Endothelial cell (in vitro differentiated cells): ENCODE data around the gene DYSF. TPM values are rescaled to one million over a fixed set of nuclear protein-coding genes. Genes with fewer than 3 reads are reported as not detected.

Experiments
- DNase-seq: peaks from one replicate; pipeline ENCODE4 v3.0.0; 2021; ENCODE audit warnings: low spot score
- H3K27ac Mint-ChIP-seq: one replicate; pipeline ENCODE4 v1.8.0; 2021; ENCODE audit warnings: mixed read lengths, inconsistent platforms; ENCODE audit not compliant: unreplicated experiment
- H3K27me3 Mint-ChIP-seq: one replicate; pipeline ENCODE4 v1.8.0; 2021; ENCODE audit warnings: mild to moderate bottlenecking, moderate library complexity, mixed read lengths, inconsistent platforms; ENCODE audit not compliant: unreplicated experiment
- H3K36me3 Mint-ChIP-seq: one replicate; pipeline ENCODE4 v1.8.0; 2021; ENCODE audit warnings: mild to moderate bottlenecking, low read depth, mixed read lengths, inconsistent platforms; ENCODE audit not compliant: unreplicated experiment
- H3K4me1 Mint-ChIP-seq: one replicate; pipeline ENCODE4 v1.8.0; 2021; ENCODE audit warnings: mild to moderate bottlenecking, mixed read lengths, inconsistent platforms; ENCODE audit not compliant: unreplicated experiment
- H3K4me3 Mint-ChIP-seq: one replicate; pipeline ENCODE4 v1.8.0; 2021; ENCODE audit warnings: mild to moderate bottlenecking, mixed read lengths, inconsistent platforms; ENCODE audit not compliant: unreplicated experiment
- H3K9me3 Mint-ChIP-seq: one replicate; pipeline ENCODE4 v1.8.0; 2021; ENCODE audit warnings: mixed read lengths, inconsistent platforms; ENCODE audit not compliant: unreplicated experiment
- CTCF ChIP-seq: fragments of 200-600 bp; sonication (generic); IDR thresholded peaks from one replicate; pipeline ENCODE4 v1.5.0; 2021; ENCODE audit warnings: antibody characterized with exemption; ENCODE audit not compliant: unreplicated experiment
- total RNA-seq: library from RNA; stranded (reverse); fragmentation: NEBNext Ultra II Directional; extraction: Animal tissue kit (Norgen Biotek cat#: 25700); gene quantifications from one replicate; pipeline ENCODE4 v1.2.1, GENCODE V29; 2021; ENCODE audit not compliant: unreplicated experiment

DYSF gene
- total RNA-seq, 1 donor from 2014 or later: 566 TPM

DNA sequence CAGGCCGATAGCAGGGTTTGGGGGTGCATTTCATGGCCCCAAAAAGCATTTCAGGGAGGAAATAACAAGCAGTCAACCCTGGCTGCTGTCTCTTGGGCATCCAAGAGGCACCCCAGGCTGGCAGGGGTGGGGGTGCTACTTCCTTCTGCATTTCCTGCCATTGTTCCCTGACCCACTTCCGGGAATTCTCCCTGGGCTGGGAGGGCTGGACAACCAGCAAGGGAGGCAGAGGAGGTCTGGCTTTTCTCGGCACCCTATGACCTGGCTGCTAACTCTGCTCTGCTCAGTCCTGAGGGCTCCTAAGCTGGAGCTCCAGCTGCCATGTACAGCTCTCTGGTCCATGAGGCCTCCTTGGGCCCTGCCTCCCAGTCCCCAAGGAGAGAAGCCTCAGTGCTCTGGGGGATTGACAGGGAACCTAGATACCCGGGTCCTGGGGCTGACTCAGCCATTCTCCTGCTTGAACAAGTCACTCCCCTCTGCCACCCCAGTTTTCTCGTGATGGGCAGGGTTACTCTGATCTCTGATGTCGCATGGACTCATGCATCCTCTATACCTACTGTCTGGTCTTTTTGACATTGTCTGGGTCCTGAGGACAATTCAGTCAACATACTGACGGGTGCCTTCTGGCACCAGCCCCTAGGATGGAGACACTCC lies 47.2 kb downstream of the DYSF start:
- peak; percentile 81 for DNase-seq
- TF ChIP-seq CTCF: no peak
- peak overlapping the region; percentile 69 for H3K4me3 Mint-ChIP-seq
- peaks cover 36% of the 10 kb centered on the region for H3K27me3 Mint-ChIP-seq
- peak overlapping the region; percentile 99 for H3K27ac Mint-ChIP-seq
- peaks cover 57% of the 10 kb centered on the region for H3K36me3 Mint-ChIP-seq
- H3K9me3 Mint-ChIP-seq: no peaks in the 10 kb centered on the region
- peaks cover 87% of the 10 kb centered on the region for H3K4me1 Mint-ChIP-seq

DNA sequence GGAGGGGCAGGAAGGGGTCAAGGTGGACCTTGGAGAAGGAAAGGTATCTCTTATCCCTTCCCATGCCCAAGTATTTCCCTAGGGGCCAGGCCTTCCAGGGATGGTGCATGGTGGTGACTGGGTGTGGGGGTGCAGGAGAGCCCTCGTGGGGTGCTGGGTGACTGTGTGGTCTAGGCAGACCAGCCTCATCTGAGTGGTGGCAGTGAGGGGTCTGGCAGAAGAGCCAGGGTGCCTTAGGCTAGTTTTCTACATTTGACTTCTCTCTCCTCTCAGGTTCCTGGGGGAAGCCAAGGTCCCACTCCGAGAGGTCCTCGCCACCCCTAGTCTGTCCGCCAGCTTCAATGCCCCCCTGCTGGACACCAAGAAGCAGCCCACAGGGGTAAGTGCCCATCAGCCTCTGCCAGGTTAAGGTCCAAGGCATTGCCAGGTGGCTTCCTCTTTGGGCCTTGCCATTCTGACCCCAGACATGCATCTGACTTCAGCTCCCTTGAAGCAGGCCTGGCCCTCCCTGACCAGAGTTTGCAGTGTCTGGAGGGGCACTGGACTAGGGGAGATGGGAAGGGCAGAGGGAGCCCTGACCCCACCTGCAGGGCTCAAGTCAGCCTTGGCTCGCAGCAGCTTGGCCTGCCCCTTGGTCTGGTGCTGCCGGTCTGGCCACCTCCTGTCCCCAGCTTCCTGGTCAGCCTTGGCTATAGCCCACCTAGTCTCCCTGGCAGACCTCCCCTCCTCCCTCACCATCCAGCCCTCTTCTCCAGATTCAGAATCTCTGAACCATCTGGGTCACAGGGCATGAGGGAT lies 49.8 kb downstream of the DYSF start:
- peaks cover 51% of the 10 kb centered on the region for H3K36me3 Mint-ChIP-seq

DNA sequence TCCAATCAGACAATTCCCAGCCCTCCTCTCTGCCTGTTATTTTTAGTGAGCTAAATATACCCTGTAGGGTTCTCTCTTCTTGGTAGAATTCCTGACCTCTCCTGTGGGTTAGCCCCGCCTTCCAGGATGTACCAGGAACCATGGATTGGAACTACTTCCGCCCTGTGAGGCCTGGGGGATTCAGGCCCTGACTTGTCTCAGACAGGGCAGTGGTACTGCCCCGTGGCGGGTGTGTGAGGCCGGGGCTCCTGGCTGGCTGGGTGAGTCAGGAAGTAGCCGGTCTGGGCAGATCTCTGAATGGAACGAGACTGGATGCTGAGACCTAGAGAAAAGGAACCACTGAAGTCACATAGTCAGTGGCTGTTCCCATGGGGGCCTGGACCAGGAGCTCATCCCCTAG lies 50.5 kb downstream of the DYSF start:
- Mint-ChIP-seq H3K4me3 (peak overlapping the region; percentile 84), H3K9me3 (no peaks in the 10 kb centered on the region), H3K27me3 (peaks cover 32% of the 10 kb centered on the region), H3K27ac (peak overlapping the region; percentile 99), H3K36me3 (peaks cover 53% of the 10 kb centered on the region), H3K4me1 (peaks cover 75% of the 10 kb centered on the region)
- TF ChIP-seq CTCF: no peak
- peak; percentile 66 for DNase-seq

More for the DNA sequence above, 49.8 kb downstream of the DYSF start:
- Mint-ChIP-seq H3K4me1 (peaks cover 76% of the 10 kb centered on the region), H3K27me3 (peaks cover 32% of the 10 kb centered on the region), H3K9me3 (no peaks in the 10 kb centered on the region), H3K27ac (peak overlapping the region; percentile 99), H3K4me3 (peak overlapping the region; percentile 84)
- no peak for TF ChIP-seq CTCF
- no peak for DNase-seq

GRCh38 chr2:71504611-71505010 lies 51.2 kb downstream of the DYSF start:
- Mint-ChIP-seq H3K36me3 (peaks cover 50% of the 10 kb centered on the region), H3K4me1 (peaks cover 71% of the 10 kb centered on the region), H3K27me3 (peaks cover 29% of the 10 kb centered on the region), H3K4me3 (peak overlapping the region; percentile 51), H3K9me3 (no peaks in the 10 kb centered on the region), H3K27ac (peak overlapping the region; percentile 84)
- TF ChIP-seq CTCF: no peak
- no peak for DNase-seq
